BJ (cell line): Measurements from ENCODE around the gene EMC8. TPM values are rescaled to one million over a fixed set of nuclear protein-coding genes. Genes with fewer than 3 reads are reported as not detected.
A peak's percentile ranks its signal among the peaks of the same experiment; 100 is the strongest.

ENCODE experiments used
- CTCF ChIA-PET: fragments of 350-600 bp; formaldehyde crosslinking; extraction: SDS; loops from one replicate; lab custom pipeline; 2021; ENCODE audit warnings: antibody characterized with exemption, inconsistent platforms; lab: Yijun Ruan, JAX
- POLR2A ChIA-PET: fragments of 300-600 bp; sonication (Branson Sonifier 250); formaldehyde crosslinking; extraction: SDS; loops from one replicate; lab custom pipeline; 2021; ENCODE audit warnings: antibody characterized with exemption; lab: Charles Lee
- DNase-seq: peaks from one replicate; pipeline ENCODE4 v3.0.0-alpha.2; 2011; ENCODE audit warnings: low read depth
- H3K27me3 ChIP-seq: 2 replicates; pipeline ENCODE4 v1.6.0; 2011; ENCODE audit warnings: low read length; ENCODE audit not compliant: control insufficient read depth, insufficient read depth
- H3K36me3 ChIP-seq: 2 replicates; pipeline ENCODE4 v1.5.1; 2011; ENCODE audit warnings: low read length; ENCODE audit not compliant: control insufficient read depth, insufficient read depth
- H3K4me3 ChIP-seq: 2 replicates; pipeline ENCODE4 v1.5.1; 2011; ENCODE audit warnings: low read depth, mild to moderate bottlenecking, control low read depth, low read length
- CTCF ChIP-seq: IDR thresholded peaks from 2 replicates; pipeline ENCODE4 v1.5.1; 2011; ENCODE audit warnings: low read depth, mild to moderate bottlenecking, control low read depth, inconsistent platforms, low read length, moderate library complexity; ENCODE audit not compliant: insufficient read depth
- polyA plus RNA-seq: library from polyadenylated mRNA; depleted of rRNA; stranded (reverse); fragments of >200 nt; gene quantifications from 2 replicates; pipeline ENCODE4 v1.2.3, GENCODE V29; 2011

The EMC8 gene
- polyA plus RNA-seq, 1 experiment, result 36.9 TPM

GRCh38 chr16:85803570-85803969 lies 4.2 kb upstream of the EMC8 start:
- POLR2A ChIA-PET, result no interaction called here
- CTCF ChIA-PET, result interaction anchor here (0.9 to 2.9 kb wide), 2 partner anchors 17 to 83 kb away, joined by 3 to 17 read pairs; no protein-coding TSS in a partner anchor
- peaks cover 34% of the 10 kb centered on the region for H3K36me3 ChIP-seq

GRCh38 chr16:85800321-85800669 lies 951 bp upstream of the EMC8 start:
- Histone ChIP-seq H3K4me3 (peak overlapping the region; percentile 94), H3K27me3 (no peaks in the 10 kb centered on the region), H3K36me3 (peaks cover 32% of the 10 kb centered on the region)
- CTCF ChIA-PET, result no interaction called here
- no peak for DNase-seq
- no peak for TF ChIP-seq CTCF
- POLR2A ChIA-PET, result no interaction called here

More at GRCh38 chr16:85803570-85803969, 4.2 kb upstream of the EMC8 start:
- no peaks in the 10 kb centered on the region for H3K27me3 ChIP-seq
- TF ChIP-seq CTCF, result no peak
- H3K4me3 ChIP-seq, result no peak overlapping the region
- DNase-seq, result no peak

DNA sequence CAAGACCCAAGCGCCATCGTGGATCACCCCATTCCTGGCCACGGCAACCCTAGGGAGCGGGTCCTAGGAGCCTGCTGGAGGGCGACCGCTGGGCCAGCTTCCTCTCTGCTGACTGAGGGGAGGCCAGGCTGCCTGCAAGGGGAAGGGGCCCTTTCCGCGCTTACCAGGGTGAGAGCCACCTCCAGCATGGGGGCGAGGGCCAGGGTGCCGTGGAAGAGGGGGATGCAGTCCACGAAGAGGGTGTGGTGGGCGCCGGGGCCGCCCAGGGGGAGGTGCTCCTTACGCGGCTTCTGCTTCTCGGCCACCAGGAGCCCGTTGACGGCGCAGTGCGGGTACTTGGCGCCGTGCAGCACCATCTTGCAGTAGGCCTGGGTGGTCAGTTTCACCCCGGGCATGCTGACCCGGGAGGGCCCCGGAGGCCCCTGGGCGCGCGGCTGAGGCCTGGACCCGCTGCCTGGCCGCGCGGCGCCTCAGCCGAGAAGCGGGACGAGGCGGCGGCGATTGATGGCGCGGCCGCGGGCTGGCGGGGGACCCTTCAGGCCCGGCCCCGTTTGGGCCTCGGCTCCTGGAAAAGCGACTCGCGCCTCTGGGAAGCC lies 345 bp downstream of the EMC8 start:
- peak overlapping the region; percentile 94 for H3K4me3 ChIP-seq
- TF ChIP-seq CTCF, result 0 out of 2 replicates have a peak, but pooled peaks have one; percentile 17
- ChIA-PET POLR2A (no interaction called here), CTCF (interaction anchor here (2.1 kb wide), 1 partner anchor 21 kb away, joined by 14 read pairs; no protein-coding TSS in a partner anchor)
- DNase-seq, result no peak
- H3K36me3 ChIP-seq, result peaks cover 25% of the 10 kb centered on the region
- H3K27me3 ChIP-seq, result no peaks in the 10 kb centered on the region

DNA sequence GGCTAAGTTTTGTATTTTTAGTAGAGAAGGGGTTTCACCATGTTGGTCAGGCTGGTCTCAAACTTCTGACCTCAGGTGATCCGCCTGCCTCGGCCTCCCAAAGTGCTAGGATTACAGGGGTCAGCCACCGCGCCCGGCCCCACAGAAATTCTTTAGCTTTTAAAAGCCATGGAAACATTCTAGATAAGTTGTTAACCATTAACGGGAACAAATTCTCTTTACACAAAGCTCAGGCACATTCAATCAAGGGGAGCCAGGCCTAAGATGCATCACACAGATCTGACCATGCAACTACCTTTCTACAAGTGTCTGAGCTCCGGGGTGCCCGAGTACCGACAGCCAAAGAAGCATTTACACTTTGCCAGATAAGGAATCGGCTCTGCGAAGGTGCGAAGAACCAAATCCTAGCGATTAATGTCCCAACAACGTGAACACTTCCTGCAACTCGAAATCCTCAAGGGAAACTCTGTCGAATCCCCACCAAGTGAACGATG lies 1.0 kb downstream of the EMC8 start:
- H3K36me3 ChIP-seq, result peaks cover 21% of the 10 kb centered on the region
- no peak for DNase-seq
- CTCF ChIA-PET, result interaction anchor here (2.1 kb wide), 1 partner anchor 22 kb away, joined by 14 read pairs; no protein-coding TSS in a partner anchor
- peak overlapping the region; percentile 94 for H3K4me3 ChIP-seq
- POLR2A ChIA-PET, result no interaction called here
- no peak for TF ChIP-seq CTCF
- no peaks in the 10 kb centered on the region for H3K27me3 ChIP-seq

GRCh38 chr16:85796599-85796998 lies 2.7 kb downstream of the EMC8 start:
- Histone ChIP-seq H3K27me3 (no peaks in the 10 kb centered on the region), H3K36me3 (peaks cover 14% of the 10 kb centered on the region), H3K4me3 (no peak overlapping the region)
- POLR2A ChIA-PET, result no interaction called here
- DNase-seq, result no peak
- no peak for TF ChIP-seq CTCF
- CTCF ChIA-PET, result no interaction called here
